OCI-LY1 (cell line): ENCODE measurements around the gene CD226.

Source experiments
- H2AFZ ChIP-seq: fragments of 200-600 bp; sonication (generic), shearing (Covaris generic); 2 replicates; pipeline ENCODE4 v1.6.0; 2014; ENCODE audit warnings: antibody characterized with exemption, mild to moderate bottlenecking, low read length
- H3F3A ChIP-seq: fragments of 200-600 bp; sonication (generic), shearing (Covaris generic); 2 replicates; pipeline ENCODE4 v1.6.0; 2014; ENCODE audit warnings: mild to moderate bottlenecking, antibody characterized with exemption, low read length, moderate library complexity; ENCODE audit not compliant: insufficient read depth
- H3K27ac ChIP-seq: fragments of 200-600 bp; sonication (generic); 2 replicates; pipeline ENCODE4 v1.5.1; 2014; ENCODE audit warnings: low read length, mixed run types, mild to moderate bottlenecking, low read depth; ENCODE audit not compliant: poor library complexity, severe bottlenecking
- H3K27me3 ChIP-seq: fragments of 200-600 bp; sonication (generic); 2 replicates; pipeline ENCODE4 v1.6.0; 2014; ENCODE audit warnings: antibody characterized with exemption, mild to moderate bottlenecking, low read length, moderate library complexity; ENCODE audit not compliant: insufficient read depth
- H3K36me3 ChIP-seq: fragments of 200-600 bp; sonication (generic); 2 replicates; pipeline ENCODE4 v1.6.1; 2014; ENCODE audit warnings: mild to moderate bottlenecking, antibody characterized with exemption, low read length, moderate library complexity, mixed read lengths; ENCODE audit not compliant: insufficient read depth
- H3K4me1 ChIP-seq: fragments of 200-600 bp; sonication (generic); 2 replicates; pipeline ENCODE4 v1.5.1; 2014; ENCODE audit warnings: mild to moderate bottlenecking, low read length, moderate library complexity; ENCODE audit not compliant: insufficient read depth, severe bottlenecking
- H3K4me2 ChIP-seq: fragments of 200-600 bp; sonication (generic), shearing (Covaris generic); 2 replicates; pipeline ENCODE4 v1.6.1; 2014; ENCODE audit warnings: low read length
- H3K4me3 ChIP-seq: fragments of 200-600 bp; sonication (generic); 2 replicates; pipeline ENCODE4 v1.5.1; 2014; ENCODE audit warnings: low read length, low read depth, mild to moderate bottlenecking, mixed read lengths; ENCODE audit not compliant: poor library complexity, severe bottlenecking
- H3K79me2 ChIP-seq: fragments of 200-600 bp; shearing (Covaris generic); 2 replicates; pipeline ENCODE4 v1.6.1; 2016; ENCODE audit warnings: mixed run types, low read length, mixed read lengths; ENCODE audit not compliant: insufficient read depth
- H3K9ac ChIP-seq: fragments of 200-600 bp; sonication (generic), shearing (Covaris generic); 2 replicates; pipeline ENCODE4 v1.6.1; 2014; ENCODE audit warnings: mild to moderate bottlenecking, low read length, mixed read lengths
- H3K9me2 ChIP-seq: fragments of 200-600 bp; sonication (generic), shearing (Covaris generic); 2 replicates; pipeline ENCODE4 v1.6.1; 2014; ENCODE audit warnings: low read depth, mild to moderate bottlenecking, low read length, mixed read lengths
- H3K9me3 ChIP-seq: fragments of 200-600 bp; shearing (Covaris generic); 2 replicates; pipeline ENCODE4 v1.6.1; 2014; ENCODE audit warnings: low read length, mixed read lengths
- H4K20me1 ChIP-seq: fragments of 200-600 bp; sonication (generic), shearing (Covaris generic); 2 replicates; pipeline ENCODE4 v1.6.0; 2016; ENCODE audit warnings: mild to moderate bottlenecking, low read length; ENCODE audit not compliant: insufficient read depth
- CTCF ChIP-seq: fragments of 200-600 bp; sonication (generic), shearing (Covaris generic); IDR thresholded peaks from 2 replicates; pipeline ENCODE4 v1.5.1; 2017; ENCODE audit warnings: mild to moderate bottlenecking, antibody characterized with exemption, low read length, moderate library complexity, mixed read lengths
- EZH2 ChIP-seq: fragments of 200-600 bp; sonication (generic), shearing (Covaris generic); IDR thresholded peaks from 2 replicates; pipeline ENCODE4 v1.8.0; 2017; ENCODE audit warnings: borderline replicate concordance, mixed run types, mild to moderate bottlenecking, antibody characterized with exemption, low read length, moderate library complexity, mixed read lengths

Gene CD226

GRCh38 chr18:69819460-69819859 lies 128.2 kb downstream of the CD226 start:
- no peak overlapping the region for H3K9ac ChIP-seq
- no peaks in the 10 kb centered on the region for H3K9me3 ChIP-seq
- no peaks in the 10 kb centered on the region for H3F3A ChIP-seq
- no peak overlapping the region for H2AFZ ChIP-seq
- H3K27me3 ChIP-seq = no peaks in the 10 kb centered on the region
- no peaks in the 10 kb centered on the region for H3K36me3 ChIP-seq
- H3K4me3 ChIP-seq = no peak overlapping the region
- no peak for TF ChIP-seq CTCF
- TF ChIP-seq EZH2 = no peak
- no peaks in the 10 kb centered on the region for H3K4me1 ChIP-seq
- no peaks in the 10 kb centered on the region for H3K9me2 ChIP-seq
- no peak overlapping the region for H3K27ac ChIP-seq
- no peaks in the 10 kb centered on the region for H3K79me2 ChIP-seq
- H4K20me1 ChIP-seq = no peaks in the 10 kb centered on the region
- H3K4me2 ChIP-seq = no peak overlapping the region

GRCh38 chr18:69817335-69817940 lies 130.2 kb downstream of the CD226 start:
- TF ChIP-seq EZH2 (no peak), CTCF (no peak)
- no peaks in the 10 kb centered on the region for H4K20me1 ChIP-seq
- no peaks in the 10 kb centered on the region for H3K79me2 ChIP-seq
- H3F3A ChIP-seq = no peaks in the 10 kb centered on the region
- H3K27ac ChIP-seq = no peak overlapping the region
- no peaks in the 10 kb centered on the region for H3K27me3 ChIP-seq
- H3K4me1 ChIP-seq = no peaks in the 10 kb centered on the region
- no peak overlapping the region for H3K4me2 ChIP-seq
- H3K4me3 ChIP-seq = no peak overlapping the region
- no peaks in the 10 kb centered on the region for H3K9me3 ChIP-seq
- no peak overlapping the region for H3K9ac ChIP-seq
- no peaks in the 10 kb centered on the region for H3K36me3 ChIP-seq
- H3K9me2 ChIP-seq = no peaks in the 10 kb centered on the region
- no peak overlapping the region for H2AFZ ChIP-seq

- Histone ChIP-seq H3K9me3 (no peaks in the 10 kb centered on the region), H2AFZ (no peak overlapping the region), H3K27ac (no peak overlapping the region), H4K20me1 (no peaks in the 10 kb centered on the region), H3K9ac (no peak overlapping the region), H3K79me2 (no peaks in the 10 kb centered on the region), H3K4me3 (no peak overlapping the region), H3K4me1 (no peaks in the 10 kb centered on the region), H3K4me2 (no peak overlapping the region), H3K27me3 (no peaks in the 10 kb centered on the region), H3F3A (no peaks in the 10 kb centered on the region), H3K36me3 (no peaks in the 10 kb centered on the region), H3K9me2 (no peaks in the 10 kb centered on the region)
- TF ChIP-seq CTCF = no peak
- no peak for TF ChIP-seq EZH2
Measured at GRCh38 chr18:69814861-69815385, 132.8 kb downstream of the CD226 start.
